ENCODE measurements around the gene HOXB3. TPM values are rescaled to one million over a fixed set of nuclear protein-coding genes. Genes with fewer than 3 reads are reported as not detected.
A peak's percentile ranks its signal among the peaks of the same experiment; 100 is the strongest.

HOXB3 gene
- total RNA-seq, 1 donor from 2014 or later, result not detected

GRCh38 chr17:48575066-48575582 lies 14.9 kb downstream of the HOXB3 start:
- no peak overlapping the region for H2AFZ ChIP-seq (ENCODE audit: low read depth, low read length)
- peak overlapping the region; percentile 34 for H3K4me3 ChIP-seq (ENCODE audit: insufficient read depth, low read depth, low read length)
- peak overlapping the region; percentile 77 for H3K27ac ChIP-seq (ENCODE audit: low read depth, low read length)
- Mint-ChIP-seq H3K36me3 (ENCODE audit: low read depth, unreplicated experiment) (peaks cover 3% of the 10 kb centered on the region), H3K27ac (ENCODE audit: unreplicated experiment) (no peak overlapping the region), H3K4me1 (ENCODE audit: low read depth, unreplicated experiment) (no peaks in the 10 kb centered on the region), H3K27me3 (ENCODE audit: low read depth, unreplicated experiment) (peaks cover 42% of the 10 kb centered on the region), H3K9me3 (ENCODE audit: unreplicated experiment) (peaks cover 20% of the 10 kb centered on the region), H3K4me3 (ENCODE audit: unreplicated experiment) (no peak overlapping the region)
- H4K20me1 ChIP-seq (ENCODE audit: insufficient read depth, low read length), result no peaks in the 10 kb centered on the region
- peaks cover 91% of the 10 kb centered on the region for H3K27me3 ChIP-seq (ENCODE audit: insufficient read depth, low read length)
- no peaks in the 10 kb centered on the region for H3K36me3 ChIP-seq (ENCODE audit: insufficient read depth, low read length)
- no peak for FAIRE-seq
- no peaks in the 10 kb centered on the region for H3K9me3 ChIP-seq (ENCODE audit: insufficient read depth, low read depth, low read length)
- peak overlapping the region; percentile 80 for H3K4me2 ChIP-seq (ENCODE audit: low read length)
- H3K9ac ChIP-seq (ENCODE audit: low read length), result peak overlapping the region; percentile 82
- H3K4me1 ChIP-seq (ENCODE audit: insufficient read depth, low read length), result peaks cover 26% of the 10 kb centered on the region
- H3K79me2 ChIP-seq (ENCODE audit: insufficient read depth, low read length), result peaks cover 79% of the 10 kb centered on the region
- peak; percentile 83 for DNase-seq (ENCODE audit: low read depth)
- TF ChIP-seq EZH2 (IDR thresholded peaks at IDR 0.05; ENCODE audit: insufficient read depth, low read length) (no peak), CTCF (IDR thresholded peaks at IDR 0.05; ENCODE audit: insufficient read depth, low read depth, low read length) (no peak)

GRCh38 chr17:48574505-48575065 lies 15.5 kb downstream of the HOXB3 start:
- no peak for FAIRE-seq

More at GRCh38 chr17:48574505-48575065, 15.5 kb downstream of the HOXB3 start:
- Histone ChIP-seq H3K79me2 (ENCODE audit: insufficient read depth, low read length) (peaks cover 81% of the 10 kb centered on the region), H3K9me3 (ENCODE audit: insufficient read depth, low read depth, low read length) (no peaks in the 10 kb centered on the region), H3K4me1 (ENCODE audit: insufficient read depth, low read length) (peaks cover 31% of the 10 kb centered on the region), H3K4me2 (ENCODE audit: low read length) (peak overlapping the region; percentile 80), H4K20me1 (ENCODE audit: insufficient read depth, low read length) (no peaks in the 10 kb centered on the region), H3K27me3 (ENCODE audit: insufficient read depth, low read length) (peaks cover 91% of the 10 kb centered on the region), H3K27ac (ENCODE audit: low read depth, low read length) (peak overlapping the region; percentile 77), H3K4me3 (ENCODE audit: insufficient read depth, low read depth, low read length) (peak overlapping the region; percentile 34), H3K36me3 (ENCODE audit: insufficient read depth, low read length) (no peaks in the 10 kb centered on the region), H2AFZ (ENCODE audit: low read depth, low read length) (no peak overlapping the region), H3K9ac (ENCODE audit: low read length) (peak overlapping the region; percentile 82)
- no peak for TF ChIP-seq CTCF (IDR thresholded peaks at IDR 0.05; ENCODE audit: insufficient read depth, low read depth, low read length)
- TF ChIP-seq EZH2 (IDR thresholded peaks at IDR 0.05; ENCODE audit: insufficient read depth, low read length), result no peak
- Mint-ChIP-seq H3K27me3 (ENCODE audit: low read depth, unreplicated experiment) (peaks cover 38% of the 10 kb centered on the region), H3K9me3 (ENCODE audit: unreplicated experiment) (peaks cover 19% of the 10 kb centered on the region), H3K4me3 (ENCODE audit: unreplicated experiment) (no peak overlapping the region), H3K4me1 (ENCODE audit: low read depth, unreplicated experiment) (no peaks in the 10 kb centered on the region), H3K27ac (ENCODE audit: unreplicated experiment) (no peak overlapping the region), H3K36me3 (ENCODE audit: low read depth, unreplicated experiment) (peaks cover 3% of the 10 kb centered on the region)
- no peak for DNase-seq (ENCODE audit: low read depth)

All from astrocyte (in vitro differentiated cells and primary cell).